TTC549 (cell line): ENCODE measurements around the gene HES4.
"Not testable (repeated sequence)": the region's sequence is repeated elsewhere in the genome, so short reads cannot be mapped to it uniquely, and the experiment has no call there.

Experiments used
- FAIRE-seq: peaks from 2 replicates; lab custom pipeline; 2012; peaks lifted over from hg19 to GRCh38; lab: Jason Lieb, UNC

Gene HES4

GRCh38 chr1:1033009-1033587, 33.2 kb upstream of the HES4 start:
- FAIRE-seq = no peak

DNA sequence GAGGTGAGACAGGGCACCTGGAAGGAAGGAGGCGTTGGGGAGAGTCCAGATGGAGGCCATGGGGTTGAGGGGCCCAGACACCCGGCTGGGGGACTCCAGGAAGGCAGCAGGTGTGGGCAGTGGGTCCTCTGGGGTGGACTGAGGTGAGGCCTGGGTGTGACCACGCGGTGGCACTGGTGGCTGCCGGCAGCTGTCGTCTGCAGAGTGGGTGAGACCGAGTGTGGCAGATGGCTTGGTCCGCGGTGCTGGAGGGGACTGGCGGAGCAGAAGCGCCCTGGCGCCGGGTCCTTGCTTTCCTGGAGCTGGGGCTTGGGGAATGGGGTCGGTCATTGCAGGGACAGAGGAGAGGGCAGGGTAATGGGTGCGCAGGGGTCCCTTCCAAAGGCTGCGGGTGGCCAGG, 32.5 kb upstream of the HES4 start:
- FAIRE-seq = no peak

DNA sequence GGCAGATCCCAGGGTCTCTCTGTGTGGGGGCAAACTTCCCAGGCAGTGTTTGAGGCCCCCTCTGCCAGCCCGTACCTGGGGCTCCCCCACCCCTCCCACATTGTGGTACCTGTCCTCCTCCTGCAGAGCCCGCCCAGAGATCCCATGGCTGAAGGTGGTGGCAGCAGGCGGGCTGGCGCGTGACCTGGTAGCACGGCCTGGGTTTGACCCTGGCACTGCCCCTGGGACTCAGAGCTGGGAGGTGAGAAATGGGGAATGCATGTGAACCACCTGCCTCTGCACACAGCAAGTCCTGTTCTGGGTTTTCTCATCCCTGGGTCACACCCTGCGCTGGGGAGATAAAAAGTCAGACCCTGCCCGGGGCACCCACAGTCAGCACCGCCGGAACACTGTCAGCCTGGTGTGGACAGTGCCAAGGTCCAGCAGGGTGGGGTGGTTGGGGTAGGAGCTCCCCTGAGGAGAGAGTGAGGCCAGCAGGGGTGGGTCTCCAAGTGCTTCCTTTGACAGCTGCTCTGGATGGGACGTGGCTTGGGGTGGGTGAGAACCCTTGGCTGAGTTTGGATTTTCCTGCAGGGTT, 31.9 kb upstream of the HES4 start:
- FAIRE-seq = no peak

- FAIRE-seq = not testable (repeated sequence)
Measured at GRCh38 chr1:1030867-1031658, 31.2 kb upstream of the HES4 start.

DNA sequence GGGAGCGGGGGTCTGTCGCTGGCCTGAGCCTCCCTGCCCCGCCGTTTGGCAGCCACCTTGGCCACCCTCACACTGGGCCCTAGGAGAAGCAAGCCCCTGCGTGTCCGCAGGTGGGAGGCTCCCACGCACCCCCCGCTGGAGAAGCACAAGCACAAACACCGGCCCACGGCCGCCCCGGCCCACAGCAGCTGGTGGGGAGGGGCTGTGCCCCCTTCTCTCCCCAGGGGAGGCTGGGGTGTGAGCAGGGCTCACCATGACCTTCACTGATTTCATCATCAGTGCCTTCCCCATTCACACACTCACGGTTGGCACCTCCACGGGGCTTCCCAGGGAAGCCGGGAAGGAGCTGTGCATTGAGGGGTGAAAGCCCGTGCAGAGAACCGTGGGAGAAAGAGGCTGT, 27.9 kb upstream of the HES4 start:
- no peak for FAIRE-seq

DNA sequence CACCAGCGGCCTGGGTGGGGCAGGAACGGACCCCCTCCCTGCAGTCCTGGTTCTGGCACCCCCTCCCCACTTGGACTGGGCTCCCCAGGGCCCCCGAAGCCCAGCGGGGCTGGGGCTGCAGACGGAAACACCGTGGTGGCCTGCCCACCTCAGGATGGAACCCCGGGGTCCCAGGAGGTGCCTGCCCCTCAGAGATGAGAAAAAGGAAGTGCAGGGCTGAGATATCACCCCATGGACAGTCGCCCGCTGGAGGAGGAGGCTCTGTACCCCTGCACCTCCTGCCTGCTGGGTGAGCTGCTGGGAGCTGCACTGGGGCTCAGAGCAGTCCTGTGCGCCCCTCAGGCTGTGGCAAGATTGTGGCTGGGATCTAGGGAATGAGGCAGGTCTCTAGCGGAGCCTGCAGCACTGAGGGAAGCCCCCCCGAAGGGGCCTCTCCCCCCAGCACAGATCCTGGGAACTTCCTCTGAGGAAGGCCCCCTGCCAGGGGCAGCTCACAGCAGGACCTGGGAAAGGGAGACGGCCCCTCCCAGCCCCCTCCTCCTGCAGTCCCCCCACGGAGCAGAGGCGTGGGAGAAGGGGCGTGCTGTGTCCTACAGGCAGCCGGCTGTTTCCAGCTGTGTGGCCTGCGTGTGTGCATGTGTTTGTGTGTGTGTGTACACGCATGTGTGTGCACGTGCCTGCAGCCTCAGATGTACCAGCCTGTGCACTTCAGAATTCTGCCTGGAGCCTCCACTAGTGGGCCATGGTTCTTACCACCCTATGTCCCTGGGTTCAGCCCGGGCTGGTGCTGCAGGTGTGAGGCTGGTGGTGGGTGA, 26.9 kb upstream of the HES4 start:
- no peak for FAIRE-seq

- FAIRE-seq = no peak
Measured at GRCh38 chr1:1025730-1026129, 25.8 kb upstream of the HES4 start.

DNA sequence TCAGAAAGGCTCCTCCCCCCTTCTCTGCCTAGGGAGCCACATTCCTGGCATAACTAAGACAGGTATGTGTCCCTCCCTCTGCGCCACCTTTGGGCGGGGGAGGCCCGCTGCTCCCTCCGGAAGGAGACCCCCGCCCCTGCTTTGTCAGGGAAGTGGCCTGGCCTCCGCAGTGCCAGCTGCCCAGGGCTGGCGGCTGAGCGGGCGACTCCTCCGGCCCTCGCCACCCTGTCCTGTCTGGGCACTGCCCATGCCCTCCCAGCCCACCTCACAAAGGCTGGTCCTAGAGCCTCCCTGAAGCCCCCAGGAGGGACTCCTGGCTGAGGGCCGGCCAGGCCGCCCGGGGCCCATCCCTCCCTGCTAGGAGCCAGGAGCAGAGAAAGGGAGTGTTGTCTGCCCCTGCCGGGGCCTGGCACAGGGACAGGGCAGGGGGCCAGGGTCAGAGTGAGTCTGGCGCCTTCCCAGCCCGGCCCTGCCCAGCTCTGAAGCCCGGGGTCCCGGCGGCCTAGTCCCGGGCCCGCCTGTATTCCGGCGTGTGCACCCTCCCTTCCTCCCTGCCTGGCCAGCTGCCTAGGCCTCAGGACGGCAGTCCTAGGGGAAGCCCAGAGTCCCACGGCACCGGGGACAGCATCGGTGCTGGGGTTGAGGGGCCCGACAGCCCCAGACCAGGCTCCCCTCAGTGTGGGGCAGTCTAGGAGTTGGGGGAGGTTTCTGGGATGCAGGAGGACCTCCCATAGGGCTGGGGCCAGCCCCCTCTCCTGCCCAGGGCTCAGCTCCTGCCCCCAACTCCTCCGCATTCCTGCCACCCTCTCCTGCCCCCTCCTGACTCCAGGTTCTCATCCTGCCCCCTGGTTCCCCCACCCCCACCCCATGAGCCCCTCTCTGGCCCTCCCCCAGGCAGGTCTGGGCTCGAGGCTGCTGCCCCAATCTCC, 25.1 kb upstream of the HES4 start:
- FAIRE-seq = no peak

GRCh38 chr1:1024149-1024770, 24.4 kb upstream of the HES4 start:
- FAIRE-seq = no peak

GRCh38 chr1:1023700-1024099, 23.8 kb upstream of the HES4 start:
- FAIRE-seq = no peak

DNA sequence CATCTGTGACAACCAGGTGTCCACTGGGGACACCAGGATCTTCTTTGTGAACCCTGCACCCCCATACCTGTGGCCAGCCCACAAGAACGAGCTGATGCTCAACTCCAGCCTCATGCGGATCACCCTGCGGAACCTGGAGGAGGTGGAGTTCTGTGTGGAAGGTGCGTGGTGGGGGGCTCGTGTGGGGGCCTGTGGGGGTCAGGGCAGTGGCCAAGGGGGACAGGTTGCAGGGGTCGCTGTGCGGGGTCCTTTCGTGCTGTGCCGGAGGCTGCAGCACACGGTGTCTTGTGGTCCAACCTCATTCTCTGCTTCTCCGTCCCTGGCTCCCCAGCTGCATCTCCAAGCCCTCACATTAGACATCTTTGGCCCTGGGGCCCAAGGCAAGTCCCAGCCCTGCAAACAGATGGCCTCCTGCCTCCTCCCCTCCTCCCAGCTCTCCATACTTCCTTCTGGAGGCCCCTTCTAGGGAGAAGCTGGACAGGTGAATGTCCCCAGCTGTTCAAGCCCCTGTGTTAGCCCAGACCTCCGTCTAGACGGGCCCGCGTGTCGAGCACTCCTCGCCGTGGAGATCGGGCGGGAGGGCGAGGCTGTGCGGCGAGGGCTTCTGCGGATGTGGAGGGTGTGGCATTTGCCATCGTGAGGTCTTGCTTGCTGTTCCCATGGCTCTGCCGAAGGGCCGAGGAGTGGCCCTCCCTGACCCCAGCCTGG, 22.6 kb upstream of the HES4 start:
- FAIRE-seq = no peak

DNA sequence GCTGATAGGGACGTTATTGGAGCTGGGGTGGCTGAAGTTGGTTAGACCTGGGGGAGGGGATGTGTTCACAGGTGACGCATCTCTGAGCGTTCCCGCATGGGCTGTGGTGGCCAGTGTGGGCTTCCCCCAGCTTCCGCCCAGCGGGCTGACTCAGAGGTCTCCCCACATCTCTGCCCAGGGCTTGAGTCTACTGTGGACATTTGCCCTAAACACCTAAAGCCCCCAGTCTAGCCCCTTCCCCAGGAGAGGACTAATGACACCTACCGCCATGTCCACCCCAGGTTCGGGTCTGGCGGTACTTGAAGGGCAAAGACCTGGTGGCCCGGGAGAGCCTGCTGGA, 22.0 kb upstream of the HES4 start:
- FAIRE-seq = no peak

- no peak for FAIRE-seq
Measured at GRCh38 chr1:1021010-1021919, 21.4 kb upstream of the HES4 start.

GRCh38 chr1:1020415-1021009, 20.6 kb upstream of the HES4 start:
- no peak for FAIRE-seq

DNA sequence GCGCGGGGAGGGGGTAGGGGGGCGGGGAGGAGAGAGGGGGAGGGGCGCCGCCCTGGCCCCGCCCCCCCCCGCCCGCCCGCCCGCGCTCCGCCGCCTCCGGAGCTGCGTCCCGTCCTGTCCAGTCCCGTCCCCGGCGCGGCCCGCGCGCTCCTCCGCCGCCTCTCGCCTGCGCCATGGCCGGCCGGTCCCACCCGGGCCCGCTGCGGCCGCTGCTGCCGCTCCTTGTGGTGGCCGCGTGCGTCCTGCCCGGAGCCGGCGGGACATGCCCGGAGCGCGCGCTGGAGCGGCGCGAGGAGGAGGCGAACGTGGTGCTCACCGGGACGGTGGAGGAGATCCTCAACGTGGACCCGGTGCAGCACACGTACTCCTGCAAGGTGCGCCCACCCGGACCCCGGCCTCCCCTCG, 20.1 kb upstream of the HES4 start, which contains the start of gene AGRN:
AGRN (plus strand) TSS at position 121 of the 405 bp plus-strand sequence; CDS start at position 174, 53 bp downstream.
- FAIRE-seq = no peak

GRCh38 chr1:1019122-1019999, 19.5 kb upstream of the HES4 start:
- no peak for FAIRE-seq

DNA sequence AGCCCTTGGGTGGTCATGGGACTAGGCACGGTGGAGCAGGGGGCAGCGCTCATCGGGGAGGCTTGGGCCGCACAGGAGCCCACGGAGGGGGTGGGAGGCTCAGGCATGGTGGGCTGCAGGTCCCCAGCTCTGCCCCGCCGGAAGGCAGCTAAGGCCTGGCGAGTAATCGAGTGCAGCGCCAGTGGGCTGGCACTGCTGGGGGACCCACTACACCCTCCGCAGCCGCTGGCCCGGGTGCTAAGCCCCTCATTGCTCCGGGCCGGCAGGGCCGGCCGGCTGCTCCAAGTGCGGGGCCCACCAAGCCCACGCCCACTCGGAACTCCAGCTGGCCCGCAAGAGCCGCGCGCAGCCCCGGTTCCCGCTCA, 18.4 kb upstream of the HES4 start:
- FAIRE-seq = not testable (repeated sequence)
